ENCODE results near the gene PNKP.

The PNKP gene

GRCh38 chr19:49880162-49880869, 12.9 kb upstream of the PNKP start:
- peaks cover 4% of the 10 kb centered on the region for H3K4me1 ChIP-seq (ENCODE audit: control insufficient read depth, insufficient read depth, low read length)
- DNase-seq (ENCODE audit: low read depth, low spot score) = no peak
- no peaks in the 10 kb centered on the region for H3K9me3 ChIP-seq (ENCODE audit: control insufficient read depth, insufficient read depth, low read length)
- no peak overlapping the region for H3K27ac ChIP-seq (ENCODE audit: low read length)
- no CpG with 5 or more reads among the region's 10 CpGs for WGBS (ENCODE audit: insufficient coverage, insufficient read length)
- H3K27me3 ChIP-seq (ENCODE audit: control insufficient read depth, insufficient read depth, low read length) = no peaks in the 10 kb centered on the region
- H3K36me3 ChIP-seq (ENCODE audit: control insufficient read depth, insufficient read depth, low read length) = peaks cover 43% of the 10 kb centered on the region
- no peak overlapping the region for H3K4me3 ChIP-seq (ENCODE audit: low read length)

DNA sequence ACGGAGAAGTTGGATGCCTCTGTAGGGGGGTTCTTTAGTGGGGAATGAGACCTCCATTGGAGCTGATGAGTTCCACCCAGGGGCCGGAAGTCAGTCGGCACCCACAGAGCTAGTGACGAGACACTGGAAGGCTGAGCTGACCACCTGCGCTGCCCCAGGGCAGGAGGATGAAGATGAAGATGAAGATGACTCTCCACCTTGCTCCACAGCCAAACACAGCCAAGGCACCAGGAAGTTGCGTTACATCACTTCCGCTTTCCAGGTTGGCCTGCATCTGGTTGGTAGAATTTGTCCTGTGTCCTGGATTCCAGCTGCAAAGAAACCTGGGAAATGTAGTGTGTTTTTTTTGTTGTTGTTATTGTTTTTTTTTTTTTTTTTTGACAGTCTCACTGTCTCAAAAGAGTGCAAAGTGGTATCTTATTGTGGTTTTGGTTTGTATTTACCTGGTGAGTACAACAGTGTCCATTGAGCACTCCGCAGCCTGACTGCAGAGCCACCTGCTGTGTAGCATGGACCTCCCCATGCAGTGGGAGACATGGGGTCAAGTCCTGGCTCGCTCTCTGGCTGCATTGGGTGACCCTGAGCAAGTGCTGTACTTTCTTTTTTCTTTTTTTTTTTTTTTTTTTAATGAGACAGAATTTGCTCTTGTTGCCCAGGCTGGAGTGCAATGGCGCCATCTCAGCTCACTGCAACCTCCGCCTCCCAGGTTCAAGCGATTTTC, 12.0 kb upstream of the PNKP start:
- Histone ChIP-seq H3K27ac (ENCODE audit: low read length) (no peak overlapping the region), H3K27me3 (ENCODE audit: control insufficient read depth, insufficient read depth, low read length) (no peaks in the 10 kb centered on the region), H3K4me1 (ENCODE audit: control insufficient read depth, insufficient read depth, low read length) (peaks cover 5% of the 10 kb centered on the region), H3K9me3 (ENCODE audit: control insufficient read depth, insufficient read depth, low read length) (no peaks in the 10 kb centered on the region), H3K36me3 (ENCODE audit: control insufficient read depth, insufficient read depth, low read length) (peaks cover 38% of the 10 kb centered on the region), H3K4me3 (ENCODE audit: low read length) (no peak overlapping the region)
- no peak for DNase-seq (ENCODE audit: low read depth, low spot score)
- WGBS (ENCODE audit: insufficient coverage, insufficient read length) = no CpG with 5 or more reads among the region's 12 CpGs

- WGBS (ENCODE audit: insufficient coverage, insufficient read length) = no CpG with 5 or more reads among the region's 9 CpGs
- Histone ChIP-seq H3K36me3 (ENCODE audit: control insufficient read depth, insufficient read depth, low read length) (peaks cover 31% of the 10 kb centered on the region), H3K27ac (ENCODE audit: low read length) (no peak overlapping the region)
Observed at GRCh38 chr19:49878744-49879070, 11.3 kb upstream of the PNKP start.

GRCh38 chr19:49877879-49878743, 10.7 kb upstream of the PNKP start:
- Histone ChIP-seq H3K27ac (ENCODE audit: low read length) (no peak overlapping the region), H3K9me3 (ENCODE audit: control insufficient read depth, insufficient read depth, low read length) (no peaks in the 10 kb centered on the region), H3K4me1 (ENCODE audit: control insufficient read depth, insufficient read depth, low read length) (peaks cover 5% of the 10 kb centered on the region), H3K4me3 (ENCODE audit: low read length) (peak overlapping the region; percentile 87), H3K36me3 (ENCODE audit: control insufficient read depth, insufficient read depth, low read length) (peaks cover 26% of the 10 kb centered on the region), H3K27me3 (ENCODE audit: control insufficient read depth, insufficient read depth, low read length) (no peaks in the 10 kb centered on the region)
- no CpG with 5 or more reads among the region's 41 CpGs for WGBS (ENCODE audit: insufficient coverage, insufficient read length)
- peak; percentile 90 for DNase-seq (ENCODE audit: low read depth, low spot score)

More at GRCh38 chr19:49878744-49879070, 11.3 kb upstream of the PNKP start:
- no peak for DNase-seq (ENCODE audit: low read depth, low spot score)
- no peaks in the 10 kb centered on the region for H3K27me3 ChIP-seq (ENCODE audit: control insufficient read depth, insufficient read depth, low read length)
- H3K9me3 ChIP-seq (ENCODE audit: control insufficient read depth, insufficient read depth, low read length) = no peaks in the 10 kb centered on the region
- H3K4me3 ChIP-seq (ENCODE audit: low read length) = peak overlapping the region; percentile 87; the same call in 1 of the 2 replicates
- H3K4me1 ChIP-seq (ENCODE audit: control insufficient read depth, insufficient read depth, low read length) = peaks cover 5% of the 10 kb centered on the region

DNA sequence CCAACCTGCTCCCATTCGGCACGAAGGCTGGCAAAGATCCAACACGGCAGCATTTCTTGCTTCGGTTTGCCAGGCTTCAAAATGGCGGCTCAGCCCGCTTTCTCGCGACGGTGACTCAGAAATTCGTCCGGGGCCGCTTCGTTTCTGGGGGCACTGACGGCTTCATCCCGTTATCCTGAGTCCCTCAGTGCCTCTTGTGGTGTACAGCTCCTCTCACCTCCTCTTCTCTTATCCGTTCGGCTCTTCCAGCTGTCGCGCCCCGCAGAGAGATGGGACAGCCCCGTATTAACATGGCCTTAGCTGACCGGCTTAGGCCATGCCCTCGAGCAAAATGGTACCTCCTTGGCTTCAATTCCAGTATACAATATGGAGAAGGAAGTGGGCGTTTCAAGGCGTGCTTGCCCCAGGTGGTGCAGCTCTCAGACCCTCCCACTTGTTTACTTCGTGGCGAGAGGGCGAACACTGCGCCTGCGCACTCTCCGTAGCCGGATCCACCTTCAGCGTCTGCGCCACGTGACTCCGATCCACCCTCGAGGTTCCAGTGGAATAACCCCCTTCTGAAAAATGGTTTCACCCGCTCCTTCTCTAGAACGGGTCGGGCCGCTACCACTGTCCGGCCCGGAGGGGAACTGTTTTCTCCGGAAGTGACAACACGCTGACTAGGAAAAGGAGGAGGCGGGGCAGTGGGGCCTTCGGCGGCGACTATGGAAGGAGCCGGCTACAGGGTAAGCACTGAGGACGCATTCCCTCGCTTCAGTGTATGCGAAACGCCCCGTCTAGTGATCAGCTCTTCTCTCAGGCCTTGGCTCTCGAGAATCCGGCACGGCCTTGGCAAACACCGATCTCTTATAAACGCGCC, 9.9 kb upstream of the PNKP start, which contains the start of the genes AKT1S1 and TBC1D17:
TSS of gene AKT1S1 (minus strand) at position 336 of the 859 bp plus-strand sequence. CDS start 4,060 bp downstream, outside the sequence.
TSS of gene TBC1D17 (plus strand) at position 683 of the 859 bp plus-strand sequence. CDS start at position 705, 22 bp downstream.
- Histone ChIP-seq H3K27me3 (ENCODE audit: control insufficient read depth, insufficient read depth, low read length) (no peaks in the 10 kb centered on the region), H3K4me1 (ENCODE audit: control insufficient read depth, insufficient read depth, low read length) (peaks cover 5% of the 10 kb centered on the region), H3K4me3 (ENCODE audit: low read length) (peak within 1 kb of the TSS; percentile 87), H3K9me3 (ENCODE audit: control insufficient read depth, insufficient read depth, low read length) (no peaks in the 10 kb centered on the region), H3K27ac (ENCODE audit: low read length) (no peak within 1 kb of the TSS), H3K36me3 (ENCODE audit: control insufficient read depth, insufficient read depth, low read length) (peaks cover 18% of the 10 kb centered on the region)
- DNase-seq (ENCODE audit: low read depth, low spot score) = peak; percentile 100
- no CpG with 5 or more reads among the region's 61 CpGs for WGBS (ENCODE audit: insufficient coverage, insufficient read length)

DNA sequence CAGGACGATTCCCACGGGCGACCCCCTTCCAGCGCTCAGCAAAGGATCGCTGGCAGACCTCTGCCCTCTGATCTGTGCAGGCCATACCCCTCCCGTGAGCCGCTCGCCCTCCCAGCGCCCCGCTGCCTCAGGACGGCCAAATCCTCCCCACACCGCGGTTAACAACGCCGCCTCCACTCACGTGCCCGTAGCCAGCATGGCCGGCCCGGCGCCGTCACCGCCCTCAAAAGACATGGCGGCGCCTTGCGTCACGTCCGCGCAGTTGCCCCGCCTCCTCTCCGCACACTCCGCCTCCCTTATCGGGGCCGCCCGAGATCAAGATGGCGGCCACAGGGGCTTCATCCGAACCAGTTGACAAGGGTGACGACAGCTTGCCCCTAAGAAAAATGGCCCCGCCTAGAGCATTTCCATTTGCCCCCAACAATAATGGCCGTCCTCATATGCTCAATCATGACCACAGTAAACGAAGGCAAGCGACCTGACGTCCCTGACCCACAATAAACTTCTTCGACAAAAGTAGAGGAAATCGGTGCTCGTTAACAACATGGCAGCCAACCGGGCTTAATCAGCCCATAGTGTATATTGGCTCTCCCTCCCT, 9.1 kb upstream of the PNKP start:
- no peak overlapping the region for H3K27ac ChIP-seq (ENCODE audit: low read length)
- H3K4me1 ChIP-seq (ENCODE audit: control insufficient read depth, insufficient read depth, low read length) = peaks cover 5% of the 10 kb centered on the region; the same call in 1 of the 2 replicates
- no CpG with 5 or more reads among the region's 46 CpGs for WGBS (ENCODE audit: insufficient coverage, insufficient read length)
- DNase-seq (ENCODE audit: low read depth, low spot score) = peak; percentile 94
- peak overlapping the region; percentile 87 for H3K4me3 ChIP-seq (ENCODE audit: low read length)
- no peaks in the 10 kb centered on the region for H3K27me3 ChIP-seq (ENCODE audit: control insufficient read depth, insufficient read depth, low read length)
- H3K36me3 ChIP-seq (ENCODE audit: control insufficient read depth, insufficient read depth, low read length) = peaks cover 12% of the 10 kb centered on the region
- no peaks in the 10 kb centered on the region for H3K9me3 ChIP-seq (ENCODE audit: control insufficient read depth, insufficient read depth, low read length)

GRCh38 chr19:49875857-49876421, 8.6 kb upstream of the PNKP start:
- H3K4me3 ChIP-seq (ENCODE audit: low read length) = peak overlapping the region; percentile 83
- H3K9me3 ChIP-seq (ENCODE audit: control insufficient read depth, insufficient read depth, low read length) = no peaks in the 10 kb centered on the region
- H3K27me3 ChIP-seq (ENCODE audit: control insufficient read depth, insufficient read depth, low read length) = no peaks in the 10 kb centered on the region
- no CpG with 5 or more reads among the region's 28 CpGs for WGBS (ENCODE audit: insufficient coverage, insufficient read length)
- H3K4me1 ChIP-seq (ENCODE audit: control insufficient read depth, insufficient read depth, low read length) = peaks cover 5% of the 10 kb centered on the region; the same call in 1 of the 2 replicates
- H3K36me3 ChIP-seq (ENCODE audit: control insufficient read depth, insufficient read depth, low read length) = peaks cover 6% of the 10 kb centered on the region
- H3K27ac ChIP-seq (ENCODE audit: low read length) = no peak overlapping the region
- no peak for DNase-seq (ENCODE audit: low read depth, low spot score)

DNA sequence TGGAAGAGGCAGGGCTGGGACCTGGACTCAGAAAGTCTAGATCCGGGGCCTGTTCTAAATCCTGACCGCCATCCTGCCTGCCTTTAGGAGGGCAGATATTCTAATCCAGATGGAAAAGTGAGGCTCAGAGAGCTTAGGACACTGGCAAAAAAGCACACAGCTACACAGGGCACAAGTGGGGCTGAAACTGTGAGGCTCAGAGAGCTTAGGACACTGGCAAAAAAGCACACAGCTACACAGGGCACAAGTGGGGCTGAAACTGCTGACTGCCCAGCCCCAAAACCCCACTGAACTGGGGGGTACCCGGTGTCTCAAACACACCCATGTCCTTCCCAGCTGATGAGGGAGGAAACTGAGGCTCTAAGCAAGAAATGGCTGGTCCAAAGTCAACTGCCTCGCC, 7.8 kb upstream of the PNKP start:
- peaks cover 5% of the 10 kb centered on the region; the same call in 1 of the 2 replicates for H3K4me1 ChIP-seq (ENCODE audit: control insufficient read depth, insufficient read depth, low read length)
- no peak overlapping the region; the same call in 1 of the 2 replicates for H3K4me3 ChIP-seq (ENCODE audit: low read length)
- H3K27me3 ChIP-seq (ENCODE audit: control insufficient read depth, insufficient read depth, low read length) = no peaks in the 10 kb centered on the region
- no CpG with 5 or more reads among the region's 4 CpGs for WGBS (ENCODE audit: insufficient coverage, insufficient read length)
- no peaks in the 10 kb centered on the region for H3K9me3 ChIP-seq (ENCODE audit: control insufficient read depth, insufficient read depth, low read length)
- no peak for DNase-seq (ENCODE audit: low read depth, low spot score)
- H3K36me3 ChIP-seq (ENCODE audit: control insufficient read depth, insufficient read depth, low read length) = peaks cover under 1% of the 10 kb centered on the region; the same call in 1 of the 2 replicates
- H3K27ac ChIP-seq (ENCODE audit: low read length) = no peak overlapping the region

GRCh38 chr19:49874503-49875157, 7.3 kb upstream of the PNKP start:
- no CpG with 5 or more reads among the region's 11 CpGs for WGBS (ENCODE audit: insufficient coverage, insufficient read length)
- H3K9me3 ChIP-seq (ENCODE audit: control insufficient read depth, insufficient read depth, low read length) = no peaks in the 10 kb centered on the region
- H3K4me1 ChIP-seq (ENCODE audit: control insufficient read depth, insufficient read depth, low read length) = peaks cover 5% of the 10 kb centered on the region; the same call in 1 of the 2 replicates
- no peak for DNase-seq (ENCODE audit: low read depth, low spot score)
- H3K36me3 ChIP-seq (ENCODE audit: control insufficient read depth, insufficient read depth, low read length) = no peaks in the 10 kb centered on the region; the same call in 1 of the 2 replicates
- H3K4me3 ChIP-seq (ENCODE audit: low read length) = no peak overlapping the region
- H3K27ac ChIP-seq (ENCODE audit: low read length) = no peak overlapping the region
- no peaks in the 10 kb centered on the region for H3K27me3 ChIP-seq (ENCODE audit: control insufficient read depth, insufficient read depth, low read length)

All from iPS DF 6.9 (cell line).